ENCODE measurements around the gene TLR7. TPM values are rescaled to one million over a fixed set of nuclear protein-coding genes. Genes with fewer than 3 reads are reported as not detected.

The TLR7 gene
- total and polyA plus RNA-seq, 7 donors: 0.03 to 0.73 (median 0.08) TPM

DNA sequence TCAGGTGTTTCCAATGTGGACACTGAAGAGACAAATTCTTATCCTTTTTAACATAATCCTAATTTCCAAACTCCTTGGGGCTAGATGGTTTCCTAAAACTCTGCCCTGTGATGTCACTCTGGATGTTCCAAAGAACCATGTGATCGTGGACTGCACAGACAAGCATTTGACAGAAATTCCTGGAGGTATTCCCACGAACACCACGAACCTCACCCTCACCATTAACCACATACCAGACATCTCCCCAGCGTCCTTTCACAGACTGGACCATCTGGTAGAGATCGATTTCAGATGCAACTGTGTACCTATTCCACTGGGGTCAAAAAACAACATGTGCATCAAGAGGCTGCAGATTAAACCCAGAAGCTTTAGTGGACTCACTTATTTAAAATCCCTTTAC, 18.6 kb downstream of the TLR7 start:
- intact Hi-C loops (cut with DNase I): no loop called here
- ATAC-seq (no peak), DNase-seq (no peak)
- H3K4me1 ChIP-seq: no peaks in the 10 kb centered on the region
- H3K9me3 ChIP-seq: no peaks in the 10 kb centered on the region
- H3K4me3 ChIP-seq: no peak overlapping the region
- peaks cover 0 to 8% (median 0%) of the 10 kb centered on the region in 3 donors for H3K27me3 ChIP-seq (ENCODE audit: insufficient read depth in 3 of 3, low read length in 2 of 3)
- TF ChIP-seq CTCF (IDR thresholded peaks at IDR 0.05): no peak
- no peak overlapping the region for H3K27ac ChIP-seq
- H3K36me3 ChIP-seq (ENCODE audit: insufficient read depth in 1 of 2, low read depth in 1 of 2): no peaks in the 10 kb centered on the region
- WGBS, 3 donors: 22 to 25% (median 24%) methylated on average over 5 of the region's 5 CpGs

GRCh38 chrX:12886545-12886944, 19.7 kb downstream of the TLR7 start:
- TF ChIP-seq CTCF (IDR thresholded peaks at IDR 0.05): no peak
- H3K27me3 ChIP-seq (ENCODE audit: insufficient read depth in 3 of 3, low read length in 2 of 3): peaks cover 0 to 8% (median 0%) of the 10 kb centered on the region in 3 donors
- intact Hi-C loops (cut with DNase I): no loop called here
- no peak overlapping the region for H3K27ac ChIP-seq
- H3K4me1 ChIP-seq: no peaks in the 10 kb centered on the region
- 84 to 86% (median 85%) methylated on average over 3 of the region's 3 CpGs for WGBS, 3 donors
- H3K4me3 ChIP-seq: no peak overlapping the region
- DNase-seq (no peak), ATAC-seq (no peak)
- H3K36me3 ChIP-seq (ENCODE audit: insufficient read depth in 1 of 2, low read depth in 1 of 2): no peaks in the 10 kb centered on the region
- no peaks in the 10 kb centered on the region for H3K9me3 ChIP-seq

DNA sequence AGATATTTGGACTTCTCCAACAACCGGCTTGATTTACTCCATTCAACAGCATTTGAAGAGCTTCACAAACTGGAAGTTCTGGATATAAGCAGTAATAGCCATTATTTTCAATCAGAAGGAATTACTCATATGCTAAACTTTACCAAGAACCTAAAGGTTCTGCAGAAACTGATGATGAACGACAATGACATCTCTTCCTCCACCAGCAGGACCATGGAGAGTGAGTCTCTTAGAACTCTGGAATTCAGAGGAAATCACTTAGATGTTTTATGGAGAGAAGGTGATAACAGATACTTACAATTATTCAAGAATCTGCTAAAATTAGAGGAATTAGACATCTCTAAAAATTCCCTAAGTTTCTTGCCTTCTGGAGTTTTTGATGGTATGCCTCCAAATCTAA, 20.3 kb downstream of the TLR7 start:
- no peak for DNase-seq
- no peaks in the 10 kb centered on the region for H3K4me1 ChIP-seq
- peaks cover 0 to 5% (median 0%) of the 10 kb centered on the region in 3 donors for H3K27me3 ChIP-seq (ENCODE audit: insufficient read depth in 3 of 3, low read length in 2 of 3)
- 74 to 78% (median 77%) methylated on average over 2 of the region's 2 CpGs for WGBS, 3 donors
- no peaks in the 10 kb centered on the region for H3K9me3 ChIP-seq
- no peaks in the 10 kb centered on the region for H3K36me3 ChIP-seq (ENCODE audit: insufficient read depth in 1 of 2, low read depth in 1 of 2)
- H3K4me3 ChIP-seq: no peak overlapping the region
- intact Hi-C loops (cut with DNase I): no loop called here
- H3K27ac ChIP-seq: no peak overlapping the region
- no peak for ATAC-seq
- TF ChIP-seq CTCF (IDR thresholded peaks at IDR 0.05): no peak

- Histone ChIP-seq H3K36me3 (ENCODE audit: insufficient read depth in 1 of 2, low read depth in 1 of 2) (no peaks in the 10 kb centered on the region), H3K9me3 (no peaks in the 10 kb centered on the region), H3K27me3 (ENCODE audit: insufficient read depth in 3 of 3, low read length in 2 of 3) (peaks cover 0 to 5% (median 0%) of the 10 kb centered on the region in 3 donors), H3K4me1 (no peaks in the 10 kb centered on the region), H3K27ac (no peak overlapping the region), H3K4me3 (no peak overlapping the region)
- intact Hi-C loops (cut with DNase I): no loop called here
- ATAC-seq (no peak), DNase-seq (no peak)
- TF ChIP-seq CTCF (IDR thresholded peaks at IDR 0.05): no peak
- WGBS, 3 donors: 66 to 76% (median 75%) methylated on average over 3 of the region's 3 CpGs
These were observed 20.9 kb downstream of the TLR7 start for GRCh38 chrX:12887767-12888166.

DNA sequence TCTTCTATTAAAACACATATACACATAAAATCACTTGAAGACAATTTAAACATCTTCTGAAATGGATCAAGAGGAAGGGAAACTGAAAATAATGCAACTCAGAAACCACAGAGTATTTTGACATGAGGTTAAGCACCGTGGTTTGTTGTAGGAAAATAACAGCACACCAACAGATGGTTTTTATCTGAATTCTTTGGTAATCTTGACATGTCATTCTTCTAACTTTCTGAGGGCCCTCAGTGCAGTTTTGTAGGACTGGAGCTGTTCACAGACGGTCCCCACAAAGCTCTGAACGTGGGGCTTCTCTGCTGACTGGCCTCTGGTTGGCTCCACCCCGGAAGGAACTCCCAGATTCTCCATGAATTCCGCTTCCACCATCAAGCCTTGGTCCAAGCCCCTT, 23.6 kb downstream of the TLR7 start:
- intact Hi-C loops (cut with DNase I): no loop called here

More for the DNA sequence above, 23.6 kb downstream of the TLR7 start:
- H3K9me3 ChIP-seq: no peaks in the 10 kb centered on the region
- no peak for TF ChIP-seq CTCF (IDR thresholded peaks at IDR 0.05)
- ATAC-seq (no peak), DNase-seq (no peak)
- 54 to 62% (median 60%) methylated on average over 5 of the region's 5 CpGs for WGBS, 3 donors
- H3K4me1 ChIP-seq: no peaks in the 10 kb centered on the region
- H3K27me3 ChIP-seq (ENCODE audit: insufficient read depth in 3 of 3, low read length in 2 of 3): no peaks in the 10 kb centered on the region
- H3K27ac ChIP-seq: no peak overlapping the region
- no peaks in the 10 kb centered on the region for H3K36me3 ChIP-seq (ENCODE audit: insufficient read depth in 1 of 2, low read depth in 1 of 2)
- H3K4me3 ChIP-seq: no peak overlapping the region

Data from psoas muscle (tissue), 8 donors.